ENCODE results near the gene SMG6. TPM values are rescaled to one million over a fixed set of nuclear protein-coding genes. Genes with fewer than 3 reads are reported as not detected.

Gene SMG6
- total RNA-seq, 1 donor from 2014 or later: 39.7 TPM

- DNase-seq (ENCODE audit: low read depth) (peak; percentile 28), FAIRE-seq (no peak)
- Histone ChIP-seq H3K4me1 (ENCODE audit: insufficient read depth, low read length) (peaks cover 31% of the 10 kb centered on the region), H4K20me1 (ENCODE audit: insufficient read depth, low read length) (no peaks in the 10 kb centered on the region), H3K79me2 (ENCODE audit: insufficient read depth, low read length) (no peaks in the 10 kb centered on the region), H3K36me3 (ENCODE audit: insufficient read depth, low read length) (peaks cover 4% of the 10 kb centered on the region), H3K4me3 (ENCODE audit: insufficient read depth, low read depth, low read length) (no peak overlapping the region), H2AFZ (ENCODE audit: low read depth, low read length) (no peak overlapping the region), H3K27ac (ENCODE audit: low read depth, low read length) (peak overlapping the region; percentile 3), H3K27me3 (ENCODE audit: insufficient read depth, low read length) (no peaks in the 10 kb centered on the region), H3K4me2 (ENCODE audit: low read length) (peak overlapping the region; percentile 12), H3K9ac (ENCODE audit: low read length) (peak overlapping the region; percentile 7), H3K9me3 (ENCODE audit: insufficient read depth, low read depth, low read length) (no peaks in the 10 kb centered on the region)
- no peak for TF ChIP-seq EZH2 (IDR thresholded peaks at IDR 0.05; ENCODE audit: insufficient read depth, low read length)
- TF ChIP-seq, protein P1, sequence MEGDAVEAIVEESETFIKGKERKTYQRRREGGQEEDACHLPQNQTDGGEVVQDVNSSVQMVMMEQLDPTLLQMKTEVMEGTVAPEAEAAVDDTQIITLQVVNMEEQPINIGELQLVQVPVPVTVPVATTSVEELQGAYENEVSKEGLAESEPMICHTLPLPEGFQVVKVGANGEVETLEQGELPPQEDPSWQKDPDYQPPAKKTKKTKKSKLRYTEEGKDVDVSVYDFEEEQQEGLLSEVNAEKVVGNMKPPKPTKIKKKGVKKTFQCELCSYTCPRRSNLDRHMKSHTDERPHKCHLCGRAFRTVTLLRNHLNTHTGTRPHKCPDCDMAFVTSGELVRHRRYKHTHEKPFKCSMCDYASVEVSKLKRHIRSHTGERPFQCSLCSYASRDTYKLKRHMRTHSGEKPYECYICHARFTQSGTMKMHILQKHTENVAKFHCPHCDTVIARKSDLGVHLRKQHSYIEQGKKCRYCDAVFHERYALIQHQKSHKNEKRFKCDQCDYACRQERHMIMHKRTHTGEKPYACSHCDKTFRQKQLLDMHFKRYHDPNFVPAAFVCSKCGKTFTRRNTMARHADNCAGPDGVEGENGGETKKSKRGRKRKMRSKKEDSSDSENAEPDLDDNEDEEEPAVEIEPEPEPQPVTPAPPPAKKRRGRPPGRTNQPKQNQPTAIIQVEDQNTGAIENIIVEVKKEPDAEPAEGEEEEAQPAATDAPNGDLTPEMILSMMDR (IDR thresholded peaks at IDR 0.05; ENCODE audit: insufficient read depth, low read depth, low read length): no peak
- H3K4me3 Mint-ChIP-seq (ENCODE audit: unreplicated experiment): no peak overlapping the region
- H3K9me3 Mint-ChIP-seq (ENCODE audit: unreplicated experiment): no peaks in the 10 kb centered on the region
- H3K4me1 Mint-ChIP-seq (ENCODE audit: low read depth, unreplicated experiment): peaks cover 25% of the 10 kb centered on the region
- no peak overlapping the region for H3K27ac Mint-ChIP-seq (ENCODE audit: unreplicated experiment)
- no peaks in the 10 kb centered on the region for H3K27me3 Mint-ChIP-seq (ENCODE audit: low read depth, unreplicated experiment)
- peaks cover 33% of the 10 kb centered on the region for H3K36me3 Mint-ChIP-seq (ENCODE audit: low read depth, unreplicated experiment)
Observed at GRCh38 chr17:2076087-2076984, 227.2 kb downstream of the SMG6 start.

DNA sequence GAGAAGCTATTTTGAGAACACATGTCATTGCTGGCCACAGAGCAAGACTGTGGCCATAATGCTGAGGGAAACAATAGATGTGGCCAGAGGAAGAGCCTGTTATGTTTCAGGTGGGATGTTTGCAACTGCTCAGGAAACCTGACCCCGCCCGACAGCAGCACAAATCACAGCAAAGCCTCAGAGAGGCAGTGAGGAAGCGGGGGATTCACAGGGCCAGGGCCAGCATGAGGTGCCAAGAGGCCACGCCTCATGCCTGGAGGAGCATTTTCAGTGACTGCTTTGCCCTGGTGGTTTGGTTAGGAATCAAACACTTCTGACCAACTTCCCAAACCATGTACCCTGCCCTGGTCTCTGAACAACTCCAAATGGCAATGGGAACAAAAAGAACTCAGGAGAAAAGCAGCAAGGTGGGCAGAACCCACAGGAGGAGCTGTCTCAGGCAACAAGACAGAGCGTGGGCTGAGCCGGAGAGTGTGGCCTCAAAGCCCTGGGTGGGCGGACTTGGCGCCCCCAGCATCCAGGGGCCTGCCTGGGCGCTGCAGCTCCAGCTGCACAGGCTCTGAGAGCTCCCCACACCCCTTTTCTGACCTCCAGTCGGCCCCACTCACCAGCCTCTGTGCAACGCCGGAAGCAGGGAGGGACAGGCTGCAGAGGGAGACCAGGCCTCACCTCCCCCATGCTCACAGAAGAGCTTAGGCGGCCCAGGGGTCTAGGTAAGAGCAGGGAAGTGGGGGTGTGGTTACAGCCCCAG is 228.1 kb downstream of the SMG6 start:
- Histone ChIP-seq H3K9ac (ENCODE audit: low read length) (peak overlapping the region; percentile 7), H3K4me2 (ENCODE audit: low read length) (peak overlapping the region; percentile 12), H3K27ac (ENCODE audit: low read depth, low read length) (peak overlapping the region; percentile 44), H3K9me3 (ENCODE audit: insufficient read depth, low read depth, low read length) (no peaks in the 10 kb centered on the region), H3K4me1 (ENCODE audit: insufficient read depth, low read length) (peaks cover 33% of the 10 kb centered on the region), H3K36me3 (ENCODE audit: insufficient read depth, low read length) (no peaks in the 10 kb centered on the region), H2AFZ (ENCODE audit: low read depth, low read length) (no peak overlapping the region), H3K27me3 (ENCODE audit: insufficient read depth, low read length) (no peaks in the 10 kb centered on the region), H3K4me3 (ENCODE audit: insufficient read depth, low read depth, low read length) (no peak overlapping the region), H4K20me1 (ENCODE audit: insufficient read depth, low read length) (no peaks in the 10 kb centered on the region), H3K79me2 (ENCODE audit: insufficient read depth, low read length) (no peaks in the 10 kb centered on the region)
- no peak for TF ChIP-seq EZH2 (IDR thresholded peaks at IDR 0.05; ENCODE audit: insufficient read depth, low read length)
- TF ChIP-seq, protein P1 (IDR thresholded peaks at IDR 0.05; ENCODE audit: insufficient read depth, low read depth, low read length): no peak
- Mint-ChIP-seq H3K4me3 (ENCODE audit: unreplicated experiment) (no peak overlapping the region), H3K9me3 (ENCODE audit: unreplicated experiment) (no peaks in the 10 kb centered on the region), H3K4me1 (ENCODE audit: low read depth, unreplicated experiment) (peaks cover 24% of the 10 kb centered on the region), H3K27ac (ENCODE audit: unreplicated experiment) (no peak overlapping the region), H3K36me3 (ENCODE audit: low read depth, unreplicated experiment) (peaks cover 37% of the 10 kb centered on the region), H3K27me3 (ENCODE audit: low read depth, unreplicated experiment) (no peaks in the 10 kb centered on the region)
- FAIRE-seq: no peak
- DNase-seq (ENCODE audit: low read depth): peak; percentile 64

Measured in astrocyte (in vitro differentiated cells and primary cell).